Measurements from ENCODE around the gene HSPB1. TPM values are rescaled to one million over a fixed set of nuclear protein-coding genes. Genes with fewer than 3 reads are reported as not detected.

The HSPB1 gene
- total and polyA plus RNA-seq, 2 donors (not counting 1 experiment from before 2014, with no cell fraction given): 34.0 to 343 TPM

GRCh38 chr7:76296743-76297740, 5.4 kb upstream of the HSPB1 start:
- CTCF ChIA-PET: interaction anchor here (8.9 kb wide), 1 partner anchor 16 kb away, joined by 119 read pairs; no protein-coding TSS in a partner anchor
- no peak overlapping the region for H3K4me3 Mint-ChIP-seq
- no peak overlapping the region for H3K4me2 ChIP-seq (replicated peaks; ENCODE audit: low read depth, low read length, poor library complexity, severe bottlenecking)
- POLR2A ChIA-PET: interaction anchor here (0.6 kb wide), 1 partner anchor 13 kb away, joined by 5 read pairs; no protein-coding TSS in a partner anchor
- 80% methylated on average over 12 of the region's 22 CpGs for WGBS (ENCODE audit: insufficient coverage)
- H3K4me1 Mint-ChIP-seq: peaks cover 8% of the 10 kb centered on the region
- H3K79me2 ChIP-seq (ENCODE audit: control insufficient read depth, insufficient read depth, low read length): no peaks in the 10 kb centered on the region
- H3K27me3 Mint-ChIP-seq: peaks cover 5% of the 10 kb centered on the region
- no peak overlapping the region for H3K27ac ChIP-seq (ENCODE audit: low read length in 2 of 2)
- H3K9ac ChIP-seq (ENCODE audit: low read length): no peak overlapping the region
- intact Hi-C loops (cut with micrococcal nuclease): no loop called here
- DNase-seq (no peak), ATAC-seq (ENCODE audit: low read depth) (no peak)
- no peaks in the 10 kb centered on the region for H3K9me3 Mint-ChIP-seq (ENCODE audit: insufficient read depth)
- peaks cover 2 to 10% of the 10 kb centered on the region in 2 donors for H3K4me1 ChIP-seq (ENCODE audit: control insufficient read depth in 2 of 2, insufficient read depth in 2 of 2, low read length in 2 of 2)
- TF ChIP-seq CTCF (IDR thresholded peaks at IDR 0.05): no peak
- no peak for TF ChIP-seq EZH2 (IDR thresholded peaks at IDR 0.05; ENCODE audit: borderline replicate concordance, insufficient read depth, low read depth, low read length, poor library complexity, severe bottlenecking)
- peaks cover 0 to 10% (median under 1%) of the 10 kb centered on the region in 4 experiments for H3K27me3 ChIP-seq (replicated peaks in 1 of 4; ENCODE audit: control extremely low read depth in 1 of 4, control insufficient read depth in 3 of 4, insufficient read depth in 4 of 4, low read length in 3 of 4)
- no peak overlapping the region for H3K4me3 ChIP-seq (ENCODE audit: control extremely low read depth in 1 of 5, extremely low read depth in 1 of 5, insufficient read depth in 1 of 5, low read depth in 2 of 5, low read length in 4 of 5)
- H3K27ac Mint-ChIP-seq: no peak overlapping the region
- H2AFZ ChIP-seq (ENCODE audit: insufficient read depth, low read depth, low read length, poor library complexity, severe bottlenecking): no peak overlapping the region
- peaks cover 0 to under 1% (median 0%) of the 10 kb centered on the region in 3 donors for H3K9me3 ChIP-seq (ENCODE audit: control extremely low read depth in 1 of 3, control insufficient read depth in 2 of 3, insufficient read depth in 1 of 3, low read length in 2 of 3)
- H3K36me3 ChIP-seq (replicated peaks in 1 of 2; ENCODE audit: control extremely low read depth in 1 of 2, control insufficient read depth in 1 of 2, extremely low read depth in 1 of 2, insufficient read depth in 2 of 2, low read length in 1 of 2): no peaks in the 10 kb centered on the region
- H4K20me1 ChIP-seq (ENCODE audit: control insufficient read depth, insufficient read depth, low read length, poor library complexity, severe bottlenecking): no peaks in the 10 kb centered on the region
